Pancreas (tissue), 10 donors: ENCODE measurements around the gene LSR. TPM values are rescaled to one million over a fixed set of nuclear protein-coding genes. Genes with fewer than 3 reads are reported as not detected.

ENCODE experiments used
- ATAC-seq, 4 donors: fragments of 200-7000 bp; cut with Tn5 transposase; one replicate each; pipeline versions ENCODE4 v1.8.0 to v1.9.1; 2020; ENCODE audit warnings: mild to moderate bottlenecking in 4 of 4, moderate library complexity in 4 of 4
- DNase-seq, 6 donors: peaks; one replicate each; pipeline ENCODE4 v3.0.0-alpha.2; 2020
- FAIRE-seq: peaks from 2 replicates; lab custom pipeline; 2012; peaks lifted over from hg19 to GRCh38; lab: Jason Lieb, UNC
- H3K27ac ChIP-seq, 4 donors: fragments of 200-600 bp; sonication (generic); 1 replicate in 3 of 4; 2 replicates in 1 of 4; pipeline versions ENCODE4 v1.5.0 to v1.8.0; 2020
- H3K27me3 ChIP-seq, 4 donors: fragments of 200-600 bp; one replicate each; pipeline ENCODE4 v1.8.0; 2021
- H3K36me3 ChIP-seq, 3 donors: fragments of 200-600 bp; sonication (generic) in 1 of 3; one replicate each; pipeline versions ENCODE4 v1.5.0 to v1.8.0; 2020 to 2021
- H3K4me1 ChIP-seq, 3 donors: fragments of 200-600 bp; one replicate each; pipeline ENCODE4 v1.8.0; 2021
- H3K4me3 ChIP-seq, 4 donors: fragments of 200-600 bp; sonication (generic) in 2 of 4; one replicate each; pipeline versions ENCODE4 v1.5.0 to v1.8.0; 2020 to 2021
- H3K9me3 ChIP-seq, 4 donors: fragments of 200-600 bp; one replicate each; pipeline ENCODE4 v1.8.0; 2021
- CTCF ChIP-seq, 4 donors: fragments of 200-600 bp; sonication (generic) in 3 of 4; IDR thresholded peaks; one replicate each; pipeline versions ENCODE4 v1.5.0 to v1.8.0; 2021; ENCODE audit warnings: antibody characterized with exemption in 4 of 4
- WGBS, 2 donors: extraction: QIAGEN DNeasy Blood & Tissue Kit; methylation state at CpG; one replicate each; pipeline ENCODE4 v1.1.7; 2013; 5-methylcytosine and 5-hydroxymethylcytosine counted together
- intact Hi-C, 3 donors: fragments of 100-400 bp; cut with DNase I; formaldehyde crosslinking; loops; one replicate each; pipeline versions ENCODE4 v1.11.1 to v1.14.2; 2022
- polyA plus RNA-seq, 2 donors: library from polyadenylated mRNA; stranded (reverse); fragments of 200-250 nt; gene quantifications; one replicate each; pipeline ENCODE4 v1.2.3, GENCODE V29; 2013
- total RNA-seq, 6 donors: library from RNA; stranded (reverse); fragmentation: NEBNext Ultra II Directional in 4 of 6; extraction: Animal tissue kit (Norgen Biotek cat#: 25700) in 4 of 6; gene quantifications; one replicate each; pipeline versions ENCODE4 v1.2.1 to v1.2.4, GENCODE V29; 2021 to 2023
- donor health status: healthy with polysubstance abuse.
- donor health status: DM: no; HTN: no; CAD: no; lungs with moderate emphysema.
- donor health status: DM: no; HTN: no; CAD: no.
- donor health status: control.
- donor health status: control.
- donor health status: Bipolar disorder and iron deficiency.
- donor health status: DM: yes; HTN: yes; CAD: no.
- donor health status: DM: no; HTN: no; CAD: no.
- donor health status: DM: no; HTN: no; CAD: no.
- donor health status: DM: yes; HTN: yes; CAD: no.

The LSR gene
- total and polyA plus RNA-seq, 8 donors: 46.1 to 103 (median 66.9) TPM

GRCh38 chr19:35314858-35315470 is 66.2 kb downstream of the LSR start:
- ATAC-seq: no peak
- no peaks in the 10 kb centered on the region for H3K36me3 ChIP-seq
- intact Hi-C loops: no loop called here
- no peak overlapping the region for H3K4me3 ChIP-seq
- peaks cover 0 to under 1% (median 0%) of the 10 kb centered on the region in 3 donors for H3K4me1 ChIP-seq
- FAIRE-seq: no peak
- no peaks in the 10 kb centered on the region for H3K9me3 ChIP-seq
- no peak for TF ChIP-seq CTCF (IDR thresholded peaks at IDR 0.05)
- 76 to 81% methylated on average over 10 of the region's 10 CpGs for WGBS, 2 donors
- no peaks in the 10 kb centered on the region for H3K27me3 ChIP-seq
- no peak overlapping the region for H3K27ac ChIP-seq
- DNase-seq: no peak

- 79 to 81% methylated on average over 9 of the region's 9 CpGs for WGBS, 2 donors
- TF ChIP-seq CTCF (IDR thresholded peaks at IDR 0.05): no peak
- no peaks in the 10 kb centered on the region for H3K36me3 ChIP-seq
- intact Hi-C loops: no loop called here
- DNase-seq: no peak
- no peak overlapping the region for H3K27ac ChIP-seq
- no peaks in the 10 kb centered on the region for H3K9me3 ChIP-seq
- no peaks in the 10 kb centered on the region for H3K4me1 ChIP-seq
- ATAC-seq: peak in 1 of 4 donors; percentile 33
- H3K4me3 ChIP-seq: no peak overlapping the region
- no peaks in the 10 kb centered on the region for H3K27me3 ChIP-seq
- no peak for FAIRE-seq
Measured at GRCh38 chr19:35315883-35316282, 67.1 kb downstream of the LSR start.

- Histone ChIP-seq H3K27me3 (no peaks in the 10 kb centered on the region), H3K27ac (no peak overlapping the region), H3K9me3 (no peaks in the 10 kb centered on the region), H3K4me3 (no peak overlapping the region), H3K4me1 (no peaks in the 10 kb centered on the region), H3K36me3 (no peaks in the 10 kb centered on the region)
- WGBS, 2 donors: 75 to 79% methylated on average over 9 of the region's 9 CpGs
- no peak for TF ChIP-seq CTCF (IDR thresholded peaks at IDR 0.05)
- ATAC-seq (peak in 1 of 4 donors; percentile 30), DNase-seq (no peak), FAIRE-seq (no peak)
- intact Hi-C loops: no loop called here
Measured at GRCh38 chr19:35316560-35316959, 67.8 kb downstream of the LSR start.

Other genes with a start within 250 kb of the LSR start
- 10 to 100 TPM; 47.3 to 97.2 (median 87.4) TPM for gene GRAMD1A, start 248.7 kb upstream of the LSR start, total RNA-seq
- 100 to 1,000 TPM in 1 of 2 donors, 10 to 100 TPM in 1; 49.7 to 137 TPM for gene GRAMD1A, start 248.7 kb upstream of the LSR start, polyA plus RNA-seq
- 10 to 100 TPM in 1 of 6 donors, 1 to 10 TPM in 5; 2.9 to 11.0 (median 4.4) TPM for gene SCN1B, start 218.5 kb upstream of the LSR start, total RNA-seq
- gene SCN1B, start 218.5 kb upstream of the LSR start, polyA plus RNA-seq: 10 to 100 TPM; 14.0 to 15.1 TPM
- gene HPN, start 207.3 kb upstream of the LSR start, total RNA-seq: 100 to 1,000 TPM in 4 of 6 donors, 10 to 100 TPM in 2; 93.0 to 146 (median 118) TPM
- 100 to 1,000 TPM; 208 to 238 TPM for gene HPN, start 207.3 kb upstream of the LSR start, polyA plus RNA-seq
- 10 to 100 TPM; 12.2 to 33.4 (median 16.7) TPM for gene FXYD3, start 133.2 kb upstream of the LSR start, total RNA-seq
- 10 to 100 TPM; 33.9 to 59.1 TPM for gene FXYD3, start 133.2 kb upstream of the LSR start, polyA plus RNA-seq
- gene LGI4, start 113.9 kb upstream of the LSR start, total RNA-seq: 1 to 10 TPM in 5 of 6 donors, under 1 TPM in 1; 0.38 to 2.5 (median 1.7) TPM
- 10 to 100 TPM in 1 of 2 donors, 1 to 10 TPM in 1; 8.0 to 17.9 TPM for gene LGI4, start 113.9 kb upstream of the LSR start, polyA plus RNA-seq
- 1 to 10 TPM; 2.8 to 6.8 (median 4.6) TPM for gene FXYD1, start 110.2 kb upstream of the LSR start, total RNA-seq
- 10 to 100 TPM in 1 of 2 donors, 1 to 10 TPM in 1; 9.3 to 16.1 TPM for gene FXYD1, start 110.2 kb upstream of the LSR start, polyA plus RNA-seq
- under 1 TPM in 1 of 6 donors, not detected in 5; 0.23 TPM for gene FXYD7, start 105.7 kb upstream of the LSR start, total RNA-seq
- under 1 TPM in 1 of 2 donors, not detected in 1; 0.61 TPM for gene FXYD7, start 105.7 kb upstream of the LSR start, polyA plus RNA-seq
- 10 to 100 TPM in 3 of 6 donors, 1 to 10 TPM in 3; 2.6 to 34.1 (median 9.2) TPM for gene FXYD5, start 94.3 kb upstream of the LSR start, total RNA-seq
- gene FXYD5, start 94.3 kb upstream of the LSR start, polyA plus RNA-seq: 100 to 1,000 TPM in 1 of 2 donors, 10 to 100 TPM in 1; 31.9 to 101 TPM
- not detected for gene FAM187B, start 20.3 kb upstream of the LSR start, total RNA-seq
- not detected for gene FAM187B, start 20.3 kb upstream of the LSR start, polyA plus RNA-seq
- 10 to 100 TPM; 46.4 to 84.9 (median 59.8) TPM for gene USF2, start 20.0 kb downstream of the LSR start, total RNA-seq
- 100 to 1,000 TPM; 106 to 112 TPM for gene USF2, start 20.0 kb downstream of the LSR start, polyA plus RNA-seq
- gene HAMP, start 33.5 kb downstream of the LSR start, total RNA-seq: 10 to 100 TPM in 1 of 6 donors, 1 to 10 TPM in 4, under 1 TPM in 1; 0.69 to 10.2 (median 2.2) TPM
- 100 to 1,000 TPM in 1 of 2 donors, 10 to 100 TPM in 1; 24.5 to 138 TPM for gene HAMP, start 33.5 kb downstream of the LSR start, polyA plus RNA-seq
- gene MAG, start 43.2 kb downstream of the LSR start, total RNA-seq: under 1 TPM in 1 of 6 donors, not detected in 5; 0.17 TPM
- under 1 TPM in 1 of 2 donors, not detected in 1; 0.47 TPM for gene MAG, start 43.2 kb downstream of the LSR start, polyA plus RNA-seq
- 1 to 10 TPM in 2 of 6 donors, under 1 TPM in 4; 0.32 to 2.1 (median 0.94) TPM for gene CD22, start 80.2 kb downstream of the LSR start, total RNA-seq
- under 1 TPM; 0.38 to 0.49 TPM for gene CD22, start 80.2 kb downstream of the LSR start, polyA plus RNA-seq
- gene FFAR1, start 98.9 kb downstream of the LSR start, total RNA-seq: 1 to 10 TPM in 4 of 6 donors, under 1 TPM in 2; 0.60 to 3.5 (median 1.8) TPM
- 10 to 100 TPM in 1 of 2 donors, 1 to 10 TPM in 1; 3.6 to 30.1 TPM for gene FFAR1, start 98.9 kb downstream of the LSR start, polyA plus RNA-seq
- under 1 TPM in 5 of 6 donors, not detected in 1; 0.09 to 0.37 (median 0.26) TPM for gene FFAR3, start 109.5 kb downstream of the LSR start, total RNA-seq
- 1 to 10 TPM; 1.5 to 2.7 TPM for gene FFAR3, start 109.5 kb downstream of the LSR start, polyA plus RNA-seq
- under 1 TPM in 2 of 6 donors, not detected in 4; 0.12 to 0.16 TPM for gene GPR42, start 122.1 kb downstream of the LSR start, total RNA-seq
- under 1 TPM in 1 of 2 donors, not detected in 1; 0.52 TPM for gene GPR42, start 122.1 kb downstream of the LSR start, polyA plus RNA-seq
- gene FFAR2, start 199.3 kb downstream of the LSR start, total RNA-seq: under 1 TPM in 4 of 6 donors, not detected in 2; 0.20 to 0.95 (median 0.35) TPM
- 1 to 10 TPM in 1 of 2 donors, under 1 TPM in 1; 0.30 to 2.5 TPM for gene FFAR2, start 199.3 kb downstream of the LSR start, polyA plus RNA-seq
- gene KRTDAP, start 241.5 kb downstream of the LSR start, total RNA-seq: 1 to 10 TPM in 1 of 6 donors, under 1 TPM in 1, not detected in 4; 0.35 to 1.1 TPM
- 1 to 10 TPM; 1.4 to 2.0 TPM for gene KRTDAP, start 241.5 kb downstream of the LSR start, polyA plus RNA-seq